AML-193 (cell line): Measurements from ENCODE around the gene FAM149B1.

Experiments
- DNase-seq, 2 experiments: peaks; one replicate each; lab custom pipeline; 2025; lab: John Stamatoyannopoulos, UW

The FAM149B1 gene

DNA sequence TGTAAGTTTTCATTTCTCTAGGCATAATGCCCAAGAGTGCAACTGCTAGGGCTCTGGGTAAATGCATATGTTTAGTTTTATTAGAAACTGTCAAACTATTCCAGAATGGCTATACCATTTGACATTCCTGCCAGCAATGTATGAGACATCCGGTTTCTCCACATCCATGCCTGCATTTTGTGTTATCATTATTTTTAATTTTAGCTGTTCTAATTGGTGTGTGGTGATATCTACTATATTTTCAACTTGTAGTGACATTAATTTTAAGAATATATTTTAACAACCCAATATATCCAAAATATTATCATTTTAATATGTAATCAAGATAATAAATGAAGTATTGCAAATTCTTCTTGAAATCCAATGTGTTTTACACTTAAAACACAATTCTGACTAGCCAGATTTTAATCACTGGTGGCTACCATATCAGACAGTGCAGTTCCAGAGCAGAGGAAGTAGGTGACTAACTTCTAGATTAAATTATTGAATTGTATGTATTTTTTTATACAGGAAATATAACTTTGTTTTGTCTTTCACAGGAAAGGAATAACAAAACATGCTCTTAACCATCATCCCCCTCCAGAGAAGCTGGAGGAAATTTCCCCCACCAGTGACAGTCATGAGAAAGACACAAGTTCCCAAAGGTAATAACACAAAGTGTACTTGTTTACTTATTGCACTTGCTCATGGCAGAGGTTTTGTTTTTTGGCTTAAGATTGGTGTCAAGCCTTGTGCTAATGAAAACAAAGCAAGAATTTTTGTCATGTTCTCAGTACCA lies 6.4 kb downstream of the FAM149B1 start:
- DNase-seq = no peak

DNA sequence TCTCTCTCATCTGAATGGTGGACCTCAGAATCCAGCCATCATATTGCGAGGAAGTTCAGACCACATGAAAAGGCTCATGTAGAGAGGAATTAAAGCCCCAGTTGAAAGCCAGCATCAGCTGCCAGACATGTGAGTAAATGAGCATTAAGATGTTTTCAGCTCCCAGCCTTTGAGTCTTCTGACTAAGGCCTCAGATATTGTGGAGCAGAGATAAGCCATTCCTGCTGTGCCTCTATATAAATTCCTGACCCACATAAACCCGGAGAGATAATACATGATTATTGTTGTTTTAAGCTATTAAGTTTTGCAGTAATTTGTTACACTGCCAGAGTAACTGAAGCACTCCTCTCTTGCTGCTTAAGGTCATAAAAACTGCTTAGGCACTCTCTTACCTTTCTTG lies 14.6 kb downstream of the FAM149B1 start:
- DNase-seq = no peak

DNA sequence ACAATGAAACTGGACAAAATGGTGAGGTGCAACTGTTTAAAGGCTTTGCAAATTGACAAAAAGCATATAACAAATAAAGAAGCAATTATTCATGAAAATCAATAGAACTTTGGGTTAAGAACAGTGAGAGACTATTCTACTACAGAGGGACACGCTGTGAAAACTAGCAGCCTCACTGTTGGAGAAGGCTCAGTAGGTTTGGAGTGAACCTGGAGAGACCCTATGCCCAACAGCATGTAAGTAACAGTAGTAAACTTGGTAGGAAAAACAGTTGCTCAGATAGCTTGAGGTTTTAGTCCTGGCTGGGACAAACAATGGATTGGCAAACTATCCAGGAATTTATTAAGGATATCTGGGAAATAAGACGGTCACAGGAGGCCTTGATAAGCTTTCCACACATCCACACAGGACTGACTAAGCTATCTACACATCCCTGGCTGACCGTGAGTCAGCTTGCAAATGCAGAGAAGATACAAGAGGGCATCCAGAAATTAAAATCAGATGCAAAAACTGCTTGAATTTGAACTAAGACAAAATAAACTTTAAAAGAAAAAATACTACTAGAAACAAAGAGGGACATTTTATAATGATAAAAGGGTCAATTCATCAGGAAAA lies 15.9 kb downstream of the FAM149B1 start:
- DNase-seq = no peak

DNA sequence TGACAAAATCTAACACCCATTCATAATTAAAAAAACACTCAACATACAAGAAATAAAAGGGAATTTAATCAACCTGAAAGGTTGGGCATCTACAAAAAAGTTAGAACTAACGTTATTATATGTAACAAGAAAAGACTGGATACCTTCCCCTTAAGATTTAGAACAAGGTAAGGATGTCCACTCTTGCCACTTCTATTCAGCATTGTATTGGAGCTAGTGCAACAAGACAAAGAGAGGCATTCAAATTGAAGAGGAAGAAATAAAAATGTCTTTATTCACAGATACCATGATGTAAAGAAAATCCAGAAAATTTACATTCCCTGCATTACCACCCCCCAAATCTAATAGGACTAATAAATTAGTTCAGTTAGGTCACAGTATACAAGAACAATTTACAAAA lies 18.3 kb downstream of the FAM149B1 start:
- DNase-seq = no peak

DNA sequence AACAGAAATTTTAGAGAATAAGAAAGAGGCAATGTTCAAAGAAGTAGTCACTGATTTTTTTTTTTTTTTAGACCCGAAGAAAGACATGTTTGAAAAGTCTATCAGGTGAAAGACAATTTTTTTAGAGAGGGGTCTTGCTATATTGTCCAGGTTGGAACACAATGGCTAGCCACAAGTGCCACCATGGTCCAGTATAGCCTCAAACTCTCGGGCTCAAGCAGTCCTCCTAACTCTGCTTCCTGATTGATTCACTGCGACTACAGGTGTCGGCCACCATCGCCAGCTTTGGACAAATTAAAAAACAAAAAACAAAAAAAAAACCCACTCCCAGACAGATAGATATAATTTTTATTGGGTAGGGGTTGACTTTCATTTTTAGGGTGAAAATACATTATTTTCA lies 22.3 kb downstream of the FAM149B1 start:
- DNase-seq = no peak

DNA sequence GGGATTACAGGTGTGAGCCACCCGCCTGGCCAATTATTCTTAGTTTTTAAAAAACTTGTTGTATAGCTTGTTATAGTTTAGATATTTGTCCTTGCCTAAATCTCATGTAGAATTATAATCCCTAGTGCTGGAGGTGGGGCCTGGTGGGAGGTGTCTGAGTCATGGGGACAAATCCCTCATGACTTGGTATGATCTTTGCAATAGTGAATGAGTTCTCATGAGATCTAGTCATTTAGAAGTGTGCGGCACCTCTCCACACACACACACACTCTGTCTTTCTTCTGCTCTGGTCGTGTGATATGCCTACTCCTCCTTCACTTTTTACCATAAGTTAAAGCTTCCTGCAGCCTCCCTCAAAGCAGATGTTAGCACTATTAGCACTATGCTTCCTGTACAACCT lies 37.2 kb downstream of the FAM149B1 start:
- no peak for DNase-seq

DNA sequence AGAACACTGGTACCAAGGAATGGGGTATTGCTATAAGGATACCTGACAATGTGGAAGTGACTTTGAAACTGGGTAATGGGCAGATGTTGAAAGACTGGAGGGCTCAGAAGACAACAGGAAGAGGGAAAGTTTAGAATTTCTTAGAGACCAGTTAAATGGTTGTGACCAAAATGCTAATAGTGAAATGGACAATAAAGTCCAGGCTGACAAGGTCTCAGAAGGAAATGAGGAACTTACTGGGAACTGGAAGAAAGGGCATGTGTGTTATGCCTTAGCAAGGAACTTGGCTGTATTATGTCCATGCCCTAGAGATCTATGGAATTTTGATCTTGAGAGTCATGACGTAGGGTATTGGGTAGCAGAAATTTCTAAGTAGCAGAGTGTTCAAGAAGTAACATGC lies 38.0 kb downstream of the FAM149B1 start:
- DNase-seq = no peak

DNA sequence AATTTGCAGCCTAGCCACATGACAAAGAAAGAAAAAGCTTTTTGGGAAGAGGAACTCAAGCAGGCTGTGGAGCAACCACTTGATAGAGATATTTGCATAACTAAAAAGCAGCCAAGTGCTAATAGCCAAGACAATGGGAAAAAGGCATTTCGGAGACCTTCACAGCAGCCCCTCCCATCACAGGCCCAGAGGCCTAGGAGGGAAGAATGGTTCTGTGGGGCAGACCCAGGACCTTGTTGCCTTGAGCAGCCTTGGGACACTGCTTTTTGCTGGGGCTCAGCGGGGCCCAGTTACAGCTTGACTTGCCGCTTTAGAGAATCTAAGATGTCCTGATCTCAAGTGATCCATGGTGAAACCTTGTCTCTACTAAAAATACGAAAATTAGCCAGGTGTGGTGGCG lies 38.5 kb downstream of the FAM149B1 start:
- no peak for DNase-seq

DNA sequence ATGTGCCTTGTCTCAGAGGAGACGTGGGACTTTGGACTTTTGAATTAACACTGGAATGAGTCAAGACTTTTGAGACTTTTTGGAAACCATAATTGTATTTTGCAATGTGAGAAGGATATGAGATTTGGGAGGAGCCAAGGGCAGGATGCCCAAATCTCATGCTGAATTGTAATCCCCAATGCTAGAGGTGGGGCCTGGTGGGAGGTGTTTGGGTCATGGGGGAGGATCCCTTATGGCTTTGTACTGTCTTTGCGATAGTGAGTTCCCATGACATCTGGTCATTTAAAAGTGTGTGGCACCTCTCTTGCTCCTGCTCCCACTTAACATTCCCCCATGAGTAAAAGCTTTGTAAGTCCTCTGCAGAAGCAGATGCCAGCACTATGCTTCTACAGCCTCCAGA lies 40.0 kb downstream of the FAM149B1 start:
- no peak for DNase-seq

DNA sequence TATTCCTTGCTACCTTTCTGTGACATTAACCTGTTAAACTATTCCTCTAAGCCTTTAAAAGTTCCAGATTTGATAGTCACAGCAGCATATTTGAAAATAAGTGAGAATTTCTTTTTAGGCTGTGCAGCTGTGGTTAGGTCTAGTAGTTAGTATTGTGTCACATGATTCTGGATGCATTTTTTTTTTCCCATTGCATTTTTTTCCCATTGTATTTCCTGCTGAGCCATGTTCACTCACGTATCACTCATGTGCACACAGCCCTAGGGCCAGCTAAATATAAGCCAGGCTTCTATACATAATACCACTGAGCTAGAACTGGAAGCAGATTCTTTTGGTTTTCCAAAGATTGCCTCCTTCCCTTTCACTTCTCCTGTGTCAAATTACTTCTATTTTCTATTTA lies 41.8 kb downstream of the FAM149B1 start:
- DNase-seq = no peak

DNA sequence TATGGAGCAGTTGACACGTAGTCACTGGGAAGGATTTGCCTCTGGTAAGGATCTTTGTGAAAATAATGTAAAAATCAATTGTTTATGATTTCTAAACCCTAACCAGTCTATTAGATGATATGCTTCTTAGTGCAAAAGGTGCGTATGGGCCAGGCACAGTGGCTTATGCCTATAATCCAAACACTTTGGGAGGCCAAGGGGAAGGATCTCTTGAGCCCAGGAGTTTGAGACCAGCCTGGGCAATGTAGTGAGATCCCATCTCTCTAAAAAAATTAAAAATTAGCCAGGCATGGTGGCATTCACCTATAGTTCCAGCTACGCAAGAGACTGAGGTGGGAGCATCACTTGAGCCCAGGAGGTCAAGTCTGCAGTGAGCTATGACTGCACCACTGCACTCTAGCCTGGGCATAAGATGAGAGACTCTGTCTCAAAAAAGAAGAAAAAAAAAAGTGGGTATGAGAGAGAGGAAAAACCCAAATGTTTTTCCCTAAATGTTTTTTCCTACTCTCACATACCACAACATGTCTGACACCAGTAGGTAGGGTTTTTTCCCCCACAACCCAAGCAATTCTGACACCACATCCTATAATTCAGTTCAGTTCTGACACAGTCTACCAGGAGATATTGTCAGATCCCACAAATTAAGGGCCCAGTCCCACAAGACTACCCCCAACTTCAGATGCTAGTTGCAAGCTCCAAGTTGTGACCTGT lies 42.6 kb downstream of the FAM149B1 start:
- DNase-seq = no peak

DNA sequence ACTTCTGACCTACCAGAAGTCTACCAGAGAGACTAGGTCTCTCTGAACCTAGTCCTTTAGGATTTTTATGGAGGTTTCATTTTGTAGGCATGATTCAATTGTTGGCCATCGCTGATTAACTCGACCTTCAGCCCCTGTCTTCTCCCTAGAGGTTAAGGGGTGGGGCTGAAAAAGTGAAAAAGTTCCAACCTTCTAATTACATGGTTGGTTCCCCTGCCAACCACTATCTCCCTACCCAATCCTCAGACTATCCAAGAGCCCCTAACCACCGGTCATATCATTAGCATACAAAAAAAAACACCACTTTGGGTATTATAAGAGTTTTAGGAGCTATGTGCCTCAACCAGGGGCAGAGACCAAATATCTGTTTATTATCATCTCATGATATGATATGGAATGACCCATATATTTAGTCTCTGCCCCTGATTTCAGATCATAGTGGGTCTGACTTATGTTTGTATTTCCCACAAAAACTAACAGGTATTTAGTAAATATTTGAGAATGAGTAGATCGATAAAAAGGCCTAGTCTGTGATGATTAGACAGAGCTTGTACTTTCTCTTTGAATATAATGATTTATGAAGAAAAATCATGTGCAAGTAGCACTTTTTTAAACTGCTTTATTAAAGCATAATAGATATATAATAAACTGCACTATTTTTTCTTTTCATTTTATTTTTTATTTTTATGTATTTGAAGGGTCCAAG lies 43.3 kb downstream of the FAM149B1 start:
- no peak for DNase-seq

DNA sequence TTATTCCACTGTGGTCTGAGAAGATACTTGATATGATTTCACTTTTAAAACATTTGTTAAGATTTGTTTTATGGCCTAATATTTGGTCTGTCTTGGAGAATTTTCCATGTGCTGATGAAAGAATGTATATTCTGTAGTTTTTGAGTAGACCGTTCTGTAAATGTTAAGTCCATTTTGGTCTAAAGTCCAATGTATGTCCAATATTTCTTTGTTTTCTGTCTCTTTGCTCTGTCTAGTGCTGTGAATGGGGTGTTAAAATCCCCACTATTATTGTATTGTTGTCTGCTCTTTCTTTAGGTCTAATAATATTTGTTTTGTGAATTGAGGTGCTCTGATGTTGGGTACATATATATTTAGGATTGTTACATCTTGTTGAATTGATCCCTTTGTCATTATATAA lies 47.8 kb downstream of the FAM149B1 start:
- no peak for DNase-seq

DNA sequence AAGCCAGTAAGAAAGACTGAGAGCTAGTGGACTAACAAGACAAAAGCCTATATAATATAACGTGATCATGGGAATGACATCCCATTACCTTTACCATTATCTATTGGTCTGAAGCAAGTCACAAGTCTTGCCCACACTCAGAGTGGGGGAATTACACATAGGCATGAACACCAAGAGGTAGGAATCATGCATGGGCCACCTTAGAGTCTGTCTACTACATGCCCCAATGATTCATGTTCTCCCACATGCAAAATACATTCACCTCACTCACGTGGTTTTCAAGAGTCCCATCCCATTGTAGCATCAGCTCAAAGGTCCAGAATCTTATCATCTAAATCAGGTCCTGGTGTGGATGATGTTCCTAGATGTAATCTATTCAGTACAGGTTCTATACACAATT lies 49.7 kb downstream of the FAM149B1 start:
- no peak for DNase-seq

DNA sequence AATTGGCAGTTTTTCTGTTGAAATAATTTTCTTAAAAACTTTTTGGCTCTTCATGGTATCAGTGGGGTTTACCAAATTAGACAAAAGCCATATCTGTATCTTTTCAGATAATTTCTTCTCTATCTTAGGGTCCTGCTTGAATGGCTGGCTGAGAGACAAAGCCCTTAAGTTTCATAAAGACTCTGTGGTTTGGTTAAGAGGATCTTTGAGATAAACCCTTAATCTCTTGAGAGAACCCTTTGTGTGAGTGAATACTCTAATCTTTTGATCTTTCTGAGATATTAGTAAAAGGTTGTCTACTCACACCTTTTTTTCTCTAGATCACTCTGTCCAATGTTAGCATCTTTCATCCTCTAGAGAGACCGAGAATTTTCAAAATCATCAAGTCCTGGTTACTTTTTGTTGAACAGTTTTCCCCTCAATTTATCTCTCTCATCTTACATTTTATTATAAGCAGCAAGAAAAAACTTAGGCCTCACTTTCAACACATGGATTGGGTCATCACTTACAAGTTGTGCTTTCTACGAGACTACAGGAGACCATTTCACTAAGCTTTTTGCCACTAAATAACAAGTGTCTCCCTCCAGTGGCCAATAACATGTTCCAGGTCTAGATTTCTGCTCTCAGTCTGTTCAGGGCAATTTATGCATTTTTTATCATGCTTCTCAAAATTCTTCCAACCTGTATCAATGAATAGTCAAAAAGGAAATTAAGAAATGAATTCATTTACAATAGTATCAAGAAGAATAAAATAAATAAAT lies 50.7 kb downstream of the FAM149B1 start:
- peak; percentile 44 to 54 for DNase-seq

DNA sequence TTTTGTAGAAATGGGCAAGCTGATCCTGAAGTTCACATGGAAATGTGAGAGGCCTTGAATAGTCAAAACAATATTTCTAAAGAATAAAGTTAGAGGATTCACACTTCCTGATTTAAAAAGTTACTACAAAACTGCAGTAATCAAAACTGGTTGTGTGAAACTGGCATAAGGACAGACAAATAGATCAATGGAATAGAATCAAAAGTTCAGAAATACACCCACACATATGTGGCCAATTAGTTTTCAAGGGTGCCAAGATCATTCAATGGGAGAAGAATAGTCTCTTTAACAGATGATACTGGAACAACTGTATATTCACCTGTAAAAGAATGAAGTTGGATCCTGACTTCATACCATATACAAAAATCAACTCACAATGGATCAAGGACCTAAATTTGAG lies 51.5 kb downstream of the FAM149B1 start:
- DNase-seq = no peak

DNA sequence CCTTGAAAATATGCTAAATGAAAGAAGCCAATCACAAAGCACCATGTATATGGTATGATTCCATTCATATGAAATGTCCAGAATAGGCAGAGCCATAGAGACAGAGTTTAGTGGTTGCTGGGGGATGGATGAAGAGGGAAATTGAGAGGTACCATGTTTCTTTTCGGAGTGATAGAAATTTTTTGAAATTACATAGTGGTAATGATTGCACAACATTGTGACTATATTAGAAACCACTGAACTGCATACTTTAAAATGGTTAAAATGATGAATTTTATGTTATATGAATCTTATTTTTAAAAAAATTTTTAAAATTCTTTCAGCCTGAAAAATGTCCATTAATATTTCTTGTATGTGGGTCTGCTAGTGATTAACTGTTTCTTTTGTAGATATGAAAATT lies 53.1 kb downstream of the FAM149B1 start:
- no peak for DNase-seq

DNA sequence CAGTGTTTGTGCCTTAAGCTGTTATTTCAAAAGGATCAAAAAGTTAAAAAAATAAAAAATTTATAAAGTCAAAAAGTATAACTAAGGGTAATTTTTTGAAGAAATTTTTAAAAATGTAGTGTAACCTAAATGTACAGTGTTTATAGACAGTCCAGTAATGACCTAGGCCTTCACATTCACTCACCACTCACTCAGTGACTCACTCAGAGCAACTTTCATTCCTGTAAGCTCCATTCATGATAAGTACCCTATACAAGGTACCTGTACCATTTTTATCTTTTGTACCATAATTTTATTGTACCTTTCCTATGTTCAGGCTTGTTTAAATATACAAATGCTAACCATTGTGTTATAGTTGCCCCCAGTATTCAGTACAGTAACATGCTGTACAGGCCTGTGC lies 57.6 kb downstream of the FAM149B1 start:
- no peak for DNase-seq

DNA sequence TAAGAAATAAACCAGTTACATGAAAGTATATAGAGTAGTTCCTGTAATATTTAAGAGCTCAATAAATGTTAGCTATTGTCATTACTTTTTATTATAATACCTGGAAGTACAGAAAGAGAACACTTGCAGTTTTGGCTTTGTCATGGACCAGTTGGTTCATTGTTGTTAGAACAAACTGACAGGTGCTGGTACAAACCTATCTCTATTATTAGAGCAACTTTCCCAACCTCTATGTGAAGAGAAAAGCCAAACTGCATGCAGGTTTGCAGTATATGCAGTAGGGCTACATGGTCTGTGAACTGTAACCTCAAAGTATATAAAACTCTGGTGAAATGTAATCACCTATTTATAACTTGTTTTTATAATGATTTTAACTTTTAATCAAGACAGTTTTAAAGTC lies 58.7 kb downstream of the FAM149B1 start:
- no peak for DNase-seq

DNA sequence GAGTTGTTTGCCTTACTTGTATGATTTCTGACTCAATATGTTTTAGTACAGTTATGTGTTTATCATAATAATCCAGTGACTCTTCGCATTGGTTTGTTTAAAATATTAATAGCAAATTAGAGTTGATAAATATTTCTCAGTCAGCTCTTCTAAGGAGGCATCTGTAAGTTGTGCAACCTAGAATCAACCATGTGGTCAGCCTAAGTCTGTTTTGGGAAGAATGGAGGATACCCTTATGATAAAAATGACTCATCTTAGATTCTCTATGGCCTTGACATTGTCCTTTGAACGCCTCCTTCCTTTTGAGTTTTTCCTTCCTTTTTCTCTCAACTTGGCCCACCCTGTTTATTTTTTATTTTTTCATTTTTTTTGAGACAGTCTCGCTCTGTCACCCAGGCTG lies 60.3 kb downstream of the FAM149B1 start:
- DNase-seq = peak in 1 of 2 experiments; percentile 10

DNA sequence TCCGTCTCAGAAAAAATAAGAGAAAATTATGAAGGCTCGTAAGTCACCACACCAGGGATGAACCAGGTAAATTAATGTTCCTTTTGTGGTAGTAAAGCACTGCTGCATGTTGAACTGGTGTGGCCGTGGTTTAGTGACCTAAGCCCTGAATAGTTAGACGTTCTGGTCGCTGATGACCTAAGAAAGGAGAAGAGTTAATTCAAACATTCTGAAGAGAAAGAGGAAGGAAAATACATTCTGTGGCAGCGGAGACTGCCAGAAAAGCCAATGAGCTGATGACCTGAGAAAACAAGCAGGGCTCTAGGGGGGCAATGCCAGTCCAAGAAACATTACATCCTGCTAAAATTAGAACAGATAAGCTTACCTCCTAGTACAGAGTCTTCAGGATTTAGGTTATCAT lies 61.6 kb downstream of the FAM149B1 start:
- peak; percentile 30 to 53 for DNase-seq

DNA sequence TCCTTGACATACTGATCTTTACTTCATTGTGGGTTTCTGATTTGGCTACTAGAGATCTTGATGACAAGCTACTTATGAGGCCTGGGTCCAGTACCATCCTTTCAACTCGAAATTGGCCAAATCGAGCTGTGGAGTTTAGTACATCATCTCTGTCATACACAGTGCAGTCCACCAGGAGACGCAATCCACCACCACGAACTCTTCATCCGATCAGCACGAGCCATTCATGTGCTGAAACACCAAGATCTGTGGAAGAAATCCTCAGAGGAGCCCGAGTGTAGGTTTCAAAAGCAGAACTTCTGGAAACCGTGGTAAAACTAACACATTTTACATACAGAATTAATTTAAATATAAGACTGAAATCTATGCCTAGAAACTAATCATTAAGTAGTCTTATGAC lies 65.0 kb downstream of the FAM149B1 start:
- peak; percentile 8 to 12 for DNase-seq
